Measurements from ENCODE around the gene ADAMTS17. TPM values are rescaled to one million over a fixed set of nuclear protein-coding genes. Genes with fewer than 3 reads are reported as not detected.

Gene ADAMTS17
- total RNA-seq, 1 experiment from 2014 or later: 4.2 TPM

DNA sequence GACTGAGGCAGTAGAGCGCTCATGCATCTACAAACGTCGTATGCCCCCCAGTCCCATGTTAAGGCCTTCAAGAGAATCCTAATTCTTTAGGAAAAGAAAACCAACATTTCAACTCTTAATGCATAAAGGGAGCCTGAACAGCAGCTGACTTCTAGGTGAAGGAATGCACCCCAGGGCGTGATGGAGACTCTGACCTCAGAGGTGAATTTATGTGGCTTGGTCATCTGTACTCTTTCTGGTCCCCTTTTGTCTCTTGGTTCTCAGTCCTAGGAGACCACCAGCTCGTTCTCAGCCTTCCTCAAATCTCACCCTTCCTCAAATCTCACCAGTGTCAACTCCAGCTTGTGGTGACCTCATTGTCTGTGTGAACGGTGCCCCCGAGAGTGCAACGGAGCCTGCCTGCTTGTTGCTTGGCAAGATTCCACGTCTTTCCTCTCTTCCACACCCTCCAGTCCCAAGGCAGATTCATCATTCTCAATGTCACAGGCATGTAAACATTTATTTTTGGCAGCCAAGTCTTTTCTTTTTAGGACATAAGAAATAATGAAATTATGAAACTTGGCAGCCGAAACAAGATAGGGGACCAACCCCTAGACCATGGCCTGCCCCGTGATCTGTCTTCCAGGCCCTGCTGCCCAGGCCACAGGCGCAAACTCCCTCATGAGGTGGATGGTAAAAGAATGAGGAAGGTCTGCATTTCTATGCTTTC, 166.2 kb downstream of the ADAMTS17 start:
- no peak for TF ChIP-seq ELF1 (IDR thresholded peaks at IDR 0.05; ENCODE audit: borderline replicate concordance, low read depth)
- TF ChIP-seq, protein P1, sequence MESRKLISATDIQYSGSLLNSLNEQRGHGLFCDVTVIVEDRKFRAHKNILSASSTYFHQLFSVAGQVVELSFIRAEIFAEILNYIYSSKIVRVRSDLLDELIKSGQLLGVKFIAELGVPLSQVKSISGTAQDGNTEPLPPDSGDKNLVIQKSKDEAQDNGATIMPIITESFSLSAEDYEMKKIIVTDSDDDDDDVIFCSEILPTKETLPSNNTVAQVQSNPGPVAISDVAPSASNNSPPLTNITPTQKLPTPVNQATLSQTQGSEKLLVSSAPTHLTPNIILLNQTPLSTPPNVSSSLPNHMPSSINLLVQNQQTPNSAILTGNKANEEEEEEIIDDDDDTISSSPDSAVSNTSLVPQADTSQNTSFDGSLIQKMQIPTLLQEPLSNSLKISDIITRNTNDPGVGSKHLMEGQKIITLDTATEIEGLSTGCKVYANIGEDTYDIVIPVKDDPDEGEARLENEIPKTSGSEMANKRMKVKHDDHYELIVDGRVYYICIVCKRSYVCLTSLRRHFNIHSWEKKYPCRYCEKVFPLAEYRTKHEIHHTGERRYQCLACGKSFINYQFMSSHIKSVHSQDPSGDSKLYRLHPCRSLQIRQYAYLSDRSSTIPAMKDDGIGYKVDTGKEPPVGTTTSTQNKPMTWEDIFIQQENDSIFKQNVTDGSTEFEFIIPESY (IDR thresholded peaks at IDR 0.05; ENCODE audit: extremely low read depth, insufficient replicate concordance, low read length): no peak
- no peak for TF ChIP-seq CBX3 (IDR thresholded peaks at IDR 0.05; ENCODE audit: low read depth)
- no peak for TF ChIP-seq TCF7L2 (IDR thresholded peaks at IDR 0.05; ENCODE audit: borderline replicate concordance, extremely low read depth, insufficient read depth, insufficient read length)
- TF ChIP-seq EZH2 (IDR thresholded peaks at IDR 0.05): no peak
- TF ChIP-seq YY1 (IDR thresholded peaks at IDR 0.05; ENCODE audit: extremely low read depth, insufficient replicate concordance, low read depth, low read length): no peak
- TF ChIP-seq FOSL1 (IDR thresholded peaks at IDR 0.05; ENCODE audit: low read depth): no peak
- no peak for TF ChIP-seq SP1 (IDR thresholded peaks at IDR 0.05; ENCODE audit: low read depth)
- no peak for TF ChIP-seq JUND (IDR thresholded peaks at IDR 0.05)
- TF ChIP-seq EZH2phosphoT487 (IDR thresholded peaks at IDR 0.05; ENCODE audit: borderline replicate concordance): no peak
- TF ChIP-seq POLR2A (IDR thresholded peaks at IDR 0.05; ENCODE audit: borderline replicate concordance, extremely low read depth, insufficient read depth, insufficient read length): no peak
- TF ChIP-seq ZFX (IDR thresholded peaks at IDR 0.05): no peak
- TF ChIP-seq CEBPB (IDR thresholded peaks at IDR 0.05; ENCODE audit: low read depth): no peak
- TF ChIP-seq EGR1 (IDR thresholded peaks at IDR 0.05; ENCODE audit: low read depth): no peak
- TF ChIP-seq, protein P2, sequence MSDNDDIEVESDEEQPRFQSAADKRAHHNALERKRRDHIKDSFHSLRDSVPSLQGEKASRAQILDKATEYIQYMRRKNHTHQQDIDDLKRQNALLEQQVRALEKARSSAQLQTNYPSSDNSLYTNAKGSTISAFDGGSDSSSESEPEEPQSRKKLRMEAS (IDR thresholded peaks at IDR 0.05): no peak
- no peak for TF ChIP-seq ATF3 (IDR thresholded peaks at IDR 0.05)
- peaks cover 7 to 10% of the 10 kb centered on the region in 2 experiments; a peak in 3 of 4 replicates for H3K9me3 ChIP-seq (ENCODE audit: control insufficient read depth in 1 of 2, insufficient read depth in 1 of 2, low read depth in 1 of 2, low read length in 2 of 2)
- ChIA-PET POLR2A (no interaction called here), CTCF (no interaction called here), RAD21 (ENCODE audit: low non-redundant PET in 1 of 2, low total read pairs in 2 of 2, uncharacterized antibody in 2 of 2, unreplicated experiment in 2 of 2) (no interaction called here)
- intact Hi-C loops (cut with micrococcal nuclease): no loop called here
- no peaks in the 10 kb centered on the region for H3K9me2 ChIP-seq (ENCODE audit: insufficient read depth)
- H3K4me2 ChIP-seq (ENCODE audit: low read length): no peak overlapping the region
- no peaks in the 10 kb centered on the region for H3K27me3 ChIP-seq (ENCODE audit: insufficient read depth, low read length)
- BruUV-seq (replicated peaks): no TSS peak
- no peaks in the 10 kb centered on the region for H3K36me3 ChIP-seq (ENCODE audit: control insufficient read depth in 1 of 2, insufficient read depth in 2 of 2, low read length in 2 of 2)
- H3K27ac ChIP-seq (ENCODE audit: low read depth, low read length): no peak overlapping the region
- H3K4me3 ChIP-seq (replicated peaks in 1 of 2; ENCODE audit: low read depth in 1 of 2, low read length in 2 of 2): no peak overlapping the region
- no peak for ATAC-seq
- DNase-seq (ENCODE audit: low read depth, low spot score): no peak
- no peak overlapping the region for H2AFZ ChIP-seq (ENCODE audit: low read depth, low read length, poor library complexity, severe bottlenecking)
- no peaks in the 10 kb centered on the region for H3K4me1 ChIP-seq (ENCODE audit: control insufficient read depth in 1 of 2, insufficient read depth in 2 of 2, low read length in 2 of 2)
- no peak overlapping the region for H3K9ac ChIP-seq (ENCODE audit: low read length)
- H3K79me2 ChIP-seq (ENCODE audit: insufficient read depth, low read length): no peaks in the 10 kb centered on the region
- no peaks in the 10 kb centered on the region for H4K20me1 ChIP-seq (ENCODE audit: insufficient read depth)

All from HCT116 (cell line).